SK-N-SH (cell line): ENCODE results near the gene KLHL28. TPM values are rescaled to one million over a fixed set of nuclear protein-coding genes. Genes with fewer than 3 reads are reported as not detected.

ENCODE experiments used
- CTCF ChIA-PET: fragments of 300-600, 350-600 bp; formaldehyde crosslinking; extraction: SDS; loops from one replicate; lab custom pipeline; 2021; lab: Yijun Ruan, JAX
- POLR2A ChIA-PET: fragments of 350-600 bp; sonication (Branson Sonifier 250); formaldehyde crosslinking; extraction: SDS; loops from one replicate; lab custom pipeline; 2020; ENCODE audit warnings: antibody characterized with exemption, inconsistent platforms; lab: Yijun Ruan, JAX
- DNase-seq: peaks from one replicate; pipeline ENCODE4 v3.0.0; 2012
- H2AFZ ChIP-seq: fragments of 200-600 bp; sonication (generic); 2 replicates; pipeline ENCODE4 v1.8.1; 2016; ENCODE audit warnings: antibody characterized with exemption, mild to moderate bottlenecking, low read depth
- H3F3A ChIP-seq: fragments of 200-600 bp; sonication (generic); replicated peaks from 2 replicates; pipeline ENCODE3; 2016; ENCODE audit warnings: antibody characterized with exemption, mild to moderate bottlenecking; ENCODE audit not compliant: insufficient read depth
- H3K27ac ChIP-seq, 2 experiments: fragments of 200-500 bp in 1 of 2; fragments of 200-600 bp in 1 of 2; sonication (Bioruptor generic) in 1 of 2; sonication (generic), shearing (Covaris generic) in 1 of 2; 2 replicates each; pipeline versions ENCODE4 v1.5.1 to v1.6.1; 2014 to 2016; ENCODE audit warnings: low read depth in 2 of 2, inconsistent platforms in 1 of 2, low read length in 1 of 2, mild to moderate bottlenecking in 1 of 2, mixed read lengths in 1 of 2
- H3K27me3 ChIP-seq: fragments of 200-600 bp; sonication (generic), shearing (Covaris generic); 2 replicates; pipeline ENCODE4 v1.6.1; 2016; ENCODE audit warnings: mixed run types; ENCODE audit not compliant: insufficient read depth
- H3K36me3 ChIP-seq, 2 experiments: fragments of 200-500 bp in 1 of 2; fragments of 200-600 bp in 1 of 2; sonication (Bioruptor generic) in 1 of 2; sonication (generic) in 1 of 2; replicated peaks in 1 of 2; 2 replicates each; pipeline versions ENCODE3 to v1.5.1; 2014 to 2016; ENCODE audit warnings: low read length in 1 of 2, mild to moderate bottlenecking in 1 of 2; ENCODE audit not compliant: insufficient read depth in 2 of 2, control insufficient read depth in 1 of 2
- H3K4me1 ChIP-seq, 2 experiments: fragments of 200-500 bp in 1 of 2; fragments of 200-600 bp in 1 of 2; sonication (Bioruptor generic) in 1 of 2; sonication (generic), shearing (Covaris generic) in 1 of 2; 2 replicates each; pipeline versions ENCODE4 v1.5.1 to v1.6.1; 2014 to 2016; ENCODE audit warnings: low read depth in 1 of 2, low read length in 1 of 2, mixed run types in 1 of 2; ENCODE audit not compliant: insufficient read depth in 2 of 2, control insufficient read depth in 1 of 2
- H3K4me2 ChIP-seq: fragments of 200-600 bp; sonication (generic), shearing (Covaris generic); 2 replicates; pipeline ENCODE4 v1.6.1; 2017; ENCODE audit warnings: mixed run types
- H3K4me3 ChIP-seq, 2 experiments: fragments of 200-500 bp in 1 of 2; fragments of 200-600 bp in 1 of 2; sonication (Bioruptor generic) in 1 of 2; sonication (generic), shearing (Covaris generic) in 1 of 2; 2 replicates each; pipeline versions ENCODE4 v1.5.1 to v1.8.1; 2014 to 2016; ENCODE audit warnings: low read depth in 2 of 2, inconsistent platforms in 1 of 2, low read length in 1 of 2, mild to moderate bottlenecking in 1 of 2, mixed read lengths in 1 of 2, moderate library complexity in 1 of 2
- H3K79me2 ChIP-seq: fragments of 200-600 bp; sonication (generic); 2 replicates; pipeline ENCODE4 v1.8.1; 2017; ENCODE audit warnings: mild to moderate bottlenecking; ENCODE audit not compliant: insufficient read depth
- H3K9ac ChIP-seq: fragments of 200-600 bp; sonication (generic); 2 replicates; pipeline ENCODE4 v1.6.1; 2017; ENCODE audit warnings: mixed run types
- H3K9me2 ChIP-seq: fragments of 200-600 bp; sonication (generic); 2 replicates; pipeline ENCODE4 v1.6.1; 2017; ENCODE audit warnings: mixed run types
- H3K9me3 ChIP-seq: fragments of 200-600 bp; sonication (generic); 2 replicates; pipeline ENCODE4 v1.6.1; 2017; ENCODE audit warnings: mixed run types, mild to moderate bottlenecking, moderate library complexity
- H4K20me1 ChIP-seq: fragments of 200-600 bp; sonication (generic); 2 replicates; pipeline ENCODE4 v1.6.1; 2017; ENCODE audit warnings: mild to moderate bottlenecking, mixed run types; ENCODE audit not compliant: insufficient read depth
- ELF1 ChIP-seq: IDR thresholded peaks from 2 replicates; pipeline ENCODE4 v1.4.0; 2012
- EP300 ChIP-seq, 2 experiments: IDR thresholded peaks; 2 replicates each; pipeline versions ENCODE4 v1.4.0 to v1.6.1; 2012; ENCODE audit warnings: borderline replicate concordance in 1 of 2, low read depth in 1 of 2, low read length in 1 of 2
- EZH2phosphoT487 ChIP-seq: fragments of 200-600 bp; sonication (generic); IDR thresholded peaks from 2 replicates; pipeline ENCODE4 v1.6.1; 2017; ENCODE audit warnings: low read depth, mixed run types, mild to moderate bottlenecking, antibody characterized with exemption, moderate library complexity, borderline replicate concordance
- FOSL2 ChIP-seq: IDR thresholded peaks from 2 replicates; pipeline ENCODE4 v1.4.0; 2012; ENCODE audit warnings: low read depth, mild to moderate bottlenecking, moderate library complexity, borderline replicate concordance
- FOXJ3 ChIP-seq: sonication (generic); formaldehyde crosslinking; IDR thresholded peaks from 2 replicates; pipeline ENCODE4 v1.5.1; 2020; ENCODE audit warnings: mild to moderate bottlenecking, missing genetic modification reagents
- FOXM1 ChIP-seq: IDR thresholded peaks from 2 replicates; pipeline ENCODE4 v1.4.0; 2012; ENCODE audit warnings: low read depth, mild to moderate bottlenecking
- GATA2 ChIP-seq: sonication (generic); formaldehyde crosslinking; IDR thresholded peaks from 2 replicates; pipeline ENCODE4 v1.5.0; 2020; ENCODE audit warnings: mild to moderate bottlenecking, missing genetic modification reagents
- JUND ChIP-seq: IDR thresholded peaks from 2 replicates; pipeline ENCODE4 v1.4.0; 2012
- MEF2A ChIP-seq: IDR thresholded peaks from 2 replicates; pipeline ENCODE4 v1.4.0; 2012; ENCODE audit warnings: low read depth, borderline replicate concordance
- NFIC ChIP-seq: IDR thresholded peaks from 2 replicates; pipeline ENCODE4 v1.4.0; 2012; ENCODE audit warnings: borderline replicate concordance
- NRF1 ChIP-seq: IDR thresholded peaks from 2 replicates; pipeline ENCODE4 v1.6.1; 2012; ENCODE audit warnings: low read depth, mild to moderate bottlenecking, low read length
- RAD21 ChIP-seq: IDR thresholded peaks from 2 replicates; pipeline ENCODE4 v1.6.1; 2012; ENCODE audit warnings: mild to moderate bottlenecking, low read length
- RXRA ChIP-seq: IDR thresholded peaks from 2 replicates; pipeline ENCODE4 v1.4.0; 2012; ENCODE audit warnings: low read depth, mild to moderate bottlenecking, borderline replicate concordance
- SIN3A ChIP-seq: IDR thresholded peaks from 2 replicates; pipeline ENCODE4 v1.6.1; 2012; ENCODE audit warnings: low read depth, mild to moderate bottlenecking, low read length, moderate library complexity, borderline replicate concordance
- TAF1 ChIP-seq: IDR thresholded peaks from 2 replicates; pipeline ENCODE4 v1.6.1; 2012; ENCODE audit warnings: low read depth, mild to moderate bottlenecking, low read length, moderate library complexity, borderline replicate concordance
- TCF12 ChIP-seq: IDR thresholded peaks from 2 replicates; pipeline ENCODE4 v1.4.0; 2012
- TEAD4 ChIP-seq: IDR thresholded peaks from 2 replicates; pipeline ENCODE4 v1.4.0; 2012; ENCODE audit warnings: mild to moderate bottlenecking, borderline replicate concordance; ENCODE audit not compliant: insufficient read depth
- YY1 ChIP-seq: IDR thresholded peaks from 2 replicates; pipeline ENCODE4 v1.4.0; 2012; ENCODE audit warnings: low read depth, mild to moderate bottlenecking
- WGBS: methylation state at CpG from one replicate; pipeline ENCODE4 v1.1.6; 2017; ENCODE audit warnings: low lambda C conversion rate; 5-methylcytosine and 5-hydroxymethylcytosine counted together
- polyA plus RNA-seq, 3 experiments: library from polyadenylated mRNA; depleted of rRNA; stranded (reverse); fragments of >200 nt; gene quantifications; 2 replicates each; pipeline ENCODE4 v1.2.3, GENCODE V29; 2012
- TF ChIP-seq, protein P1 (sequence below): fragments of 150-350 bp; IDR thresholded peaks from 2 replicates; pipeline ENCODE4 v1.6.1; 2016; ENCODE audit warnings: mild to moderate bottlenecking, low read depth, low read length
- TF ChIP-seq, protein P2 (sequence below): fragments of 150-350 bp; IDR thresholded peaks from 2 replicates; pipeline ENCODE4 v1.6.1; 2017; ENCODE audit warnings: antibody characterized with exemption, low read length, low read depth, borderline replicate concordance

KLHL28 gene
- polyA plus RNA-seq, 1 of the 3 experiments (the other 2 are of a cell fraction), result 0.72 TPM

DNA sequence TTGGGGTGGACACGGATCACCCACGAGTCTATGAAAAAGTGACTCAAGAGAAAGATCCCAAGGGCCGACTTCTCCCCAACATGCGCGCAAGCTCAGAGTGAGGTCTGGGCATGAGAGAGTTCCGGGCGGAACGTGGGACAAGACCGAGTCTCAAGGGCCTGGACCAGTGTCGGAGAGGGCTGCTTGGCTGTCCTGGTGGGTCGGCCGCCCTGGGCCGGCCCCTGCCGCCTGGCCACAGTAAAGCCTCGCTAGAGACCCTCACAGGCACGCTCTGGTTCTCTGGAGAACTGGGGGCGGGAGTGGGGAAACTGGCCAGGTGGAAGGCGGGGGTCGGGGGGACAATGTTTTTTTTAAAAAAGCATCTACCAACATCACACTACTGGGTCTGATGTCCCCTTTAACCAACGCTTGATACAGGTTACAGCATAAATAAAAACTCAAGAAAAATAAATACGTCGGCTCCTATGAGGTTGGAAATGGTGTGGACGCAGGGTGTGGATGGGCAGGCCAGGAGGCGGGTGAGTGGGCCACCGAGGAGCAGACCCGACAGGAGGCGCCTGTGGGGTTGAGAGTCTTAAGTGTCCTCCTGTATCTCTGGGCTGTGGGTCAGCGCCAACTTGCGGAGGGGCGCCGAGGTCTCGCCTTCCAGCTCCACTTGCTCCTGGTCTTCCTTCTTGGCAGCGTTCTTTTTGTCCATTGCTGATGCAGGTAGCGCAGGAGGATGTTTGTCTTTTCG, 74.7 kb downstream of the KLHL28 start:
- 59% methylated on average over 13 of the region's 35 CpGs for WGBS

DNA sequence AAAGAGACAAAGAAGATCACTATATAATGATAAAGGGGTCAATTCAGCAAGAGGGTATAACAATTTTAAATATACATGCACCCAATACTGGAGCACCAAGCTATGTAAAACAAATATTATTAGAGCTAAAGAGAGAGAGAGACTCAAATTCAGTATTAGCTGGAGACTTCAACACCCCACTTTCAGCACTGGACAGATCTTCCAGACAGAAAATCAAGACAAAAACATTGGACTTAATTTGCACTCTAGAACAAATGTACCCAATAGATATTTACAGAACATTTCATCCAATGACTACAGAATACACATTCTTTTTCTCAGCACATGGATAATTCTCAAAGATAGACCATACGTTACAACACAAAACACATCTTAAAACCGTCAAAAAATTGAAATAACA, 81.0 kb downstream of the KLHL28 start:
- no peak overlapping the region for H3K9ac ChIP-seq
- H3K9me2 ChIP-seq, result no peaks in the 10 kb centered on the region
- H3K27ac ChIP-seq, result no peak overlapping the region
- no peaks in the 10 kb centered on the region for H3K79me2 ChIP-seq
- H3K4me2 ChIP-seq, result no peak overlapping the region
- H3F3A ChIP-seq, result no peaks in the 10 kb centered on the region
- no peak for DNase-seq
- H2AFZ ChIP-seq, result no peak overlapping the region
- H3K27me3 ChIP-seq, result no peaks in the 10 kb centered on the region
- WGBS, result 32% methylated on average over 2 of the region's 2 CpGs
- no peaks in the 10 kb centered on the region for H3K36me3 ChIP-seq
- ChIA-PET POLR2A (no interaction called here), CTCF (no interaction called here)
- no peak overlapping the region for H3K4me3 ChIP-seq
- no peaks in the 10 kb centered on the region for H4K20me1 ChIP-seq
- H3K9me3 ChIP-seq, result no peaks in the 10 kb centered on the region
- TF ChIP-seq, protein P1, sequence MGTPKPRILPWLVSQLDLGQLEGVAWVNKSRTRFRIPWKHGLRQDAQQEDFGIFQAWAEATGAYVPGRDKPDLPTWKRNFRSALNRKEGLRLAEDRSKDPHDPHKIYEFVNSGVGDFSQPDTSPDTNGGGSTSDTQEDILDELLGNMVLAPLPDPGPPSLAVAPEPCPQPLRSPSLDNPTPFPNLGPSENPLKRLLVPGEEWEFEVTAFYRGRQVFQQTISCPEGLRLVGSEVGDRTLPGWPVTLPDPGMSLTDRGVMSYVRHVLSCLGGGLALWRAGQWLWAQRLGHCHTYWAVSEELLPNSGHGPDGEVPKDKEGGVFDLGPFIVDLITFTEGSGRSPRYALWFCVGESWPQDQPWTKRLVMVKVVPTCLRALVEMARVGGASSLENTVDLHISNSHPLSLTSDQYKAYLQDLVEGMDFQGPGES, result no peak
- no peak for TF ChIP-seq TEAD4
- TF ChIP-seq ELF1, result no peak
- no peak for TF ChIP-seq EP300 (IDR thresholded peaks at IDR 0.05; ENCODE audit: borderline replicate concordance in 1 of 2, low read depth in 1 of 2, low read length in 1 of 2)
- no peak for TF ChIP-seq TAF1
- TF ChIP-seq RAD21, result no peak
- TF ChIP-seq, protein P2, sequence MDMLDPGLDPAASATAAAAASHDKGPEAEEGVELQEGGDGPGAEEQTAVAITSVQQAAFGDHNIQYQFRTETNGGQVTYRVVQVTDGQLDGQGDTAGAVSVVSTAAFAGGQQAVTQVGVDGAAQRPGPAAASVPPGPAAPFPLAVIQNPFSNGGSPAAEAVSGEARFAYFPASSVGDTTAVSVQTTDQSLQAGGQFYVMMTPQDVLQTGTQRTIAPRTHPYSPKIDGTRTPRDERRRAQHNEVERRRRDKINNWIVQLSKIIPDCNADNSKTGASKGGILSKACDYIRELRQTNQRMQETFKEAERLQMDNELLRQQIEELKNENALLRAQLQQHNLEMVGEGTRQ, result no peak
- no peak for TF ChIP-seq SIN3A
- TF ChIP-seq MEF2A, result no peak
- TF ChIP-seq JUND, result no peak
- TF ChIP-seq TCF12, result no peak
- TF ChIP-seq NFIC, result no peak
- no peaks in the 10 kb centered on the region for H3K4me1 ChIP-seq

More for the DNA sequence above, 74.7 kb downstream of the KLHL28 start:
- no peak for TF ChIP-seq FOSL2
- no peak for TF ChIP-seq RAD21
- TF ChIP-seq ELF1, result no peak
- no peak for TF ChIP-seq TAF1
- no peak for TF ChIP-seq NRF1
- TF ChIP-seq EZH2phosphoT487, result no peak
- no peak for TF ChIP-seq YY1
- TF ChIP-seq, protein P1, result no peak
- TF ChIP-seq FOXM1, result no peak
- TF ChIP-seq FOXJ3 (CRISPR knock-in tag), result no peak
- TF ChIP-seq GATA2, result no peak
- TF ChIP-seq RXRA, result no peak
- Histone ChIP-seq H3K27ac (no peak overlapping the region), H3F3A (no peaks in the 10 kb centered on the region), H3K4me1 (no peaks in the 10 kb centered on the region), H3K27me3 (no peaks in the 10 kb centered on the region), H4K20me1 (no peaks in the 10 kb centered on the region), H3K79me2 (no peaks in the 10 kb centered on the region), H3K9me2 (no peaks in the 10 kb centered on the region), H3K4me2 (no peak overlapping the region), H3K9ac (no peak overlapping the region), H3K36me3 (no peaks in the 10 kb centered on the region), H3K4me3 (no peak overlapping the region), H2AFZ (no peak overlapping the region), H3K9me3 (no peaks in the 10 kb centered on the region)
- ChIA-PET CTCF (no interaction called here), POLR2A (no interaction called here)
- no peak for DNase-seq
